GM21723 (cell line): ENCODE results near the gene KCNIP4.
A peak's percentile ranks its signal among the peaks of the same experiment; 100 is the strongest.
"Not testable (repeated sequence)": the region's sequence is repeated elsewhere in the genome, so short reads cannot be mapped to it uniquely, and the experiment has no call there.

Experiments
- ATAC-seq: cut with Tn5 transposase; IDR thresholded peaks from one replicate; pipeline ENCODE4 v1.9.1; 2021; ENCODE audit warnings: mild to moderate bottlenecking, moderate library complexity; ENCODE audit not compliant: unreplicated experiment

Gene KCNIP4

GRCh38 chr4:21380861-21381260 lies 567.7 kb downstream of the KCNIP4 start:
- ATAC-seq: no peak

- ATAC-seq: no peak
Measured at GRCh38 chr4:21377046-21377445, 571.5 kb downstream of the KCNIP4 start.

DNA sequence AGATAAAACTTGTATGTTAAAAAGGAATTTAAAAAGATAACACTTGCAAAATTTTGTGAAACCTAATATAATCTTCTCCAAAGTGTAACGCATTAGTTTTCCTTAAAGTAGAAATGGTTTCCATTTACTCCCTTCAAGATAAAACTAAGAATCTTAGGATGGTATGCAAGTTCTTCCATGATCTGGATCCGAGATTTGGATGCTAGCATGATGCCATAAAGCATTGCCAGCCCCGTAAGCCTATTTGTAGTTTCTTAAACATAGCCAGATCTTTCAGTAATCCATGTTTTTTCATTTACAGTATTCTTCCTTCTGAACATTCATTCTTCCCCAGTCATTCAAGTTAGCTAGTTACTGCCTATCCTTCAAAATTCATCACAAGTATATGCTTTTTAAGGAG lies 572.4 kb downstream of the KCNIP4 start:
- no peak for ATAC-seq

DNA sequence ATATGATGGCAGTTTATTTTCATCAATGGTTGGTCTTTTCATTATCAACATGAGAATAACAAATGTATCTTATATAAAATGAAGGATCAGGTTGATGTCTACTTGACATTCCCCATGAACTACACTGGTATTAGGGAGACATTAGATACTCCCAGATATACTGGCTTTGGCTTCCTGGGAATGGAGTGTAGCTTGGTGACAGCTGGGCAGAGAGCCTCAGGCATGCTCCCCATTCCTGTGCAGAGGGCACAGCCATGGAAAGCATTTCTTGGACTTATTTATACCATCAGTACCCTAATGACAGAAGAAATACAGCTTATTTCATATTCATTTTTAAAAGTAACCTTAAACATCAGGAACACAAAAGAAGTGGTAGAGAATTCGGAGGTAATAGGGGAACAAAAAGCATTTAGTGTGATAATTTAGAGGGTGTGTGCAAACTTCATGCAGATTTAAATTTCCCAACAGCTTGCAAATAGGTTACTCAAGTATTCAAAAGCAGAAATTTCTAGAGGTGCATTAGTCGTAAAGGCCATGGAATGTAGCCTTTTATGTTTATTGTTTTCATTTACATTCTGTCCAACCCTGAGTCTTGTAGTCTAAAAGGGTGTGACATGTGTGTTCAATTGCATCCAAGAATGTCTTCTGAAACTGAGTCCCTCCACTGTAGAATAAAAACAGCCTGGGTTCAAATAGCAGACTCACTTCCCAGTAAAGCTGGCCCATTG lies 573.8 kb downstream of the KCNIP4 start:
- no peak for ATAC-seq

DNA sequence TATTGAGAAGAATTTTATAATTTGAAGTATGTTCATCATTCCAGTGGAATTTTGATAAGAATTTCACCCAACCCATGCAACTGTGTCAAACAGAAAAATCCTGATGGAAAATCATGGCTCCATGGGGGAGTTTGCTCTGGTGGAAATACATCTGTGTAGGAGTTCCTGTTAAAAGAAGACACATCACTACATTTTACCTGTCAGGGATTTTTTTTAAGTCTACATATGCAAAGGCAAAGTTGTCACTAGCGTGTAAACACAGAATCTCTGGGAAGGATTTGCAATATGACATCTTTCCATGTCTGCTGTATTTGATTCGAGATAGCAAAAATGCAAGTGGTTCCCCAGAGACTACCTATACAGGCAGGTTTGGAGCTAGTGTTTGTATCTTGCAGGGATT lies 581.0 kb downstream of the KCNIP4 start:
- ATAC-seq: no peak

DNA sequence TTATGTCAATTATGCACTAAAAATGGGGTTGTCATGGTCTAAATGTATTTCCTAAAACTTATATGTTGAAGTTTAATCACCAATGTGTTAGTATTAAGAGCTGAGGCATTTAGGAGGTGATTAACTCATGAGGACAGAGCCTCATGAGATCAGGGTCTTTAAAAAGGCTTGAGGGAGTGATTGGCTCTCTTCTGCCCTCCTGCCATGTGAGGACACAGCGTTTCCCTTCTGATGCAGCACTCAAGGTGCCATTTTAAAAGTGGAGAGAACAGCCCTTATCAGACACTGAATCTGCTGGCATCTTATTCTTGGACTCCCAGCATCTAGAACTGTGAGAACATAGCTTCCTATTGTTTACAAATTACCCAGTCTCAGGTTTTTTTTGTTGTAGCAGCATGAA lies 581.7 kb downstream of the KCNIP4 start:
- ATAC-seq: no peak

DNA sequence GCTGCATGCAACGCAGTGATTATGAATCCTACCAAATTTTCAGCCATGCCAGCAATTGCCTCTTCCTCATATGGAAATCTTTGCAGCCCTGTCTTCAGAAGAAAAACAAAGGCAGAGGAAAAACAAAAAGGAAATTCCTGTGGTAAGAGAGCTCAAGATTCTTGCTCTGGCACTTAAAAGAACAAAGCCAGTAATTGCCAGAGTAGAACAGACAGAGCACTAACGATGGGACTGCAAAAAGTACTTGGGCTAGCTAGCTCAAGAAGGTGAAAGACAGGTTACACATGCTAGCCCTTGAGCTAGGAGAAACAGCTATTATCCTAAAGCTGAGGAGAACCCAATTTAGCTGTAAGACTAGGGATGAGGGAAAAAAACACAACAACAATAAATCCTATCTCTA lies 582.3 kb downstream of the KCNIP4 start:
- ATAC-seq: no peak

DNA sequence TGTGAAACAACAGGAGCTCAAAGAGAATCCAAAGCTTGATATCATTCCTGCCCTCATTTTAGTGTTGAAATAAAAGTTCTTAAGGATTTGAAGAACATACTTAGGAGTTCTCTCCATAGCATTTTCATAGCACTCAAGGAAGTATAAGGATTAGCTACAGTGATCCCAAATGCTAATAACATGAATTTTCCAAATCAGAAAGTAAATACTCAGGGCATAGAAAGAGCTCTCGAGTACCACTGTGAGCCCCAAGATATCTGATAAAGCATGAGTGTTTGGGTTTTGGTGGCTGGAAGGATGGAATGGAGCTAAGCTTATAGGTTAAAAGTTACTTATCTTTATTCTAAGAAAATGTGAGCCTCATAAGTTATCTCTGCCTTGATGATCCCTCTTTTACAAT lies 584.9 kb downstream of the KCNIP4 start:
- no peak for ATAC-seq

- not testable (repeated sequence) for ATAC-seq
Measured at GRCh38 chr4:21352354-21352753, 596.2 kb downstream of the KCNIP4 start.

GRCh38 chr4:21347142-21347541 lies 601.4 kb downstream of the KCNIP4 start:
- ATAC-seq: no peak

DNA sequence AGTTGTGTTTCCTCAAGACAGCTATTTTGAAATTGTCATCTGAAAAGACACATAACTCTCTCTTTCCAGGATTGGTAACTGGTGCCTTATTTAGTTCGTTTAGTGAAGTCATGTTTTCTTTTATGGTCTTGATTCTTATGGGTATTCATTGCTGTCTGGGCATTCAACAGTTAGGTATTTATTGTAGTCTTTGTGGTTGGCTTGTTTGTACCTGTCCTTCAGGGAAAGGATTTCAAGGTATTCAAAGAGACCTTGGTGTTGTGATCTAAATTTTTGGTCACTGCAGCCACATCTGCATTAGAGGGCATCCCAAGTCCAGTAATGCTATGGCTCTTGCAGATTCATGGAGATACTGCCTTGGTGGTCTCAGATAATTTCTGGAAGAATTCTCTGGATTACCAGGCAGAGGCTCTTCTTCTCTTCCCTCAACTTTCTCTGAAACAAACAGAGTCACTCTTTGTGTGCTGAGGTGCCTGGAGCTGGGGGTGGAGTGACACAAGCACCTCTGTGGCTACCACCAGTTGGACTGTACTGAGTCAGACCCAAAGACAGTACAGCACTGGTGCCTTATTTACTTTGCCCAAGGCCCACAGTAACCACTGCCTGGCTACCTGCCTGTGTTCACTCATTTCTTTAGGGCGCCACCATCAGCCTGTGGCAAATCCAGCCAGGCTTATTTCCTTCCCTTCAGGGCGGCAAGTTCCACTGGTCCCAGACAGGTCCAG lies 620.4 kb downstream of the KCNIP4 start:
- no peak for ATAC-seq

GRCh38 chr4:21320034-21320433 lies 628.5 kb downstream of the KCNIP4 start:
- no peak for ATAC-seq

DNA sequence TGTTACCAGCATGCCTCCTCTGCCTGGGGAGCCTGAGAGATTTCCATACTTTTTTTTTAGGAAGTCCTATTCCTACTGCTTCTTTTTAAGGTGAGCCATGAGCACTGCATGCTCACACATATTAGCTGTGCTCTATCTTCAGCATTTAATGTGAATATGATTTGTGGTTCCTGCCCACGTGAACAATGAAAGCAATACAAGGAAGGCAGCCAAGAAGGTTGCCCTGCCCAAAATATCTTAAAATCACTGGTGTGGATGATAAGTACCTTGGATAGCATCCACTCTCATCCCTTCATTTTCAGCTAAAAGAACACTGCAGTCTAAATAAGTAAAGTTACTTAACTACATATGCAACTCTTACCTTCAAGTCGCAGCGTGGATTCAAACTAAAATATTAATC lies 640.9 kb downstream of the KCNIP4 start:
- no peak for ATAC-seq

DNA sequence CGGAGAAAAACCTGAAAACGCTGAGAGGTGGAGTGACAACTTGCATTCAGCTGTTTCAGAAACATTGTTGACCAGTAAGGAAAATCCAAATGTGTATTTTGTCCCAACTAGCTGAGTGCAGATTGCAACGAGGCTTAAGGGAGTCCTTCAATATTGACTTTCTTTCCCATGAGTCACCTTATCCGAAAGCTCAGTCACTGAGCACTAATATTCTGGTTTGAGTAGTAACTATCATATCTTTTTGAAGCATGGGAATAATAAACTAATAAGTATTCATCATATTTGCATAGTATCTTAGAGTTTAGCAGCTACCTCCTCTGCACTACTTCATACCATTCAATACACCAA lies 644.1 kb downstream of the KCNIP4 start:
- no peak for ATAC-seq

- ATAC-seq: peak; percentile 55
Measured at GRCh38 chr4:21290562-21290961, 658.0 kb downstream of the KCNIP4 start.

GRCh38 chr4:21276046-21276445 lies 672.5 kb downstream of the KCNIP4 start:
- ATAC-seq: no peak

DNA sequence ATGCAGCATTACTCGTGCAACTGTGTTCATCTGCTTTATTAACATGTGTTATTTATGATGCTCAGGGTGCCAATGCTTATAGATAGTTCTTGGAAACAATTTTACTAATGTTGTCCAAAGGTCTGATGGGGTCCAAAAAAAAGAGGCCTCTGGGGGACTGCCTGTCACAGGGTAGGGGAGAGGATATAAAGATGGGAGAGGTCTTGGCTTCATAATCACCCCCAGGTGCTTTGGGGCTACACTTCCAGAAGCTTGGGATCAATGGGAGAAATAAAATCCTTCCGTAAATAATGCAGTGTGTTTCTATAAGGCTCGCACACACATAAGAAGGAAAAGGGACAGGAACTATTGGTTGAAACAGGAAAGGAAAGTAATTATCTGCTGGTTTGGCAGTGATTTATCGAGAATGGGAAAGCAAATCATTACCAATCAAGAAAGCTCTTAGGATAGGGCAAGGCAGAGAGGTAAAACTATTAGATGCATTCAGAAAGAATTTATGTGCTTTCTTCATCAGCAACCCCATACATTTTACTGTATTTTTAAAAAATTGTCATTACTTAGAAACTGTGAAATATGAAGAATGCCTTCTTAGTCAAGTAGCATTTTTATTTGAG lies 677.0 kb downstream of the KCNIP4 start:
- ATAC-seq: no peak

- no peak for ATAC-seq
Measured at GRCh38 chr4:21248331-21248730, 700.2 kb downstream of the KCNIP4 start.

- ATAC-seq: no peak
Measured at GRCh38 chr4:21242163-21242562, 706.4 kb downstream of the KCNIP4 start.

DNA sequence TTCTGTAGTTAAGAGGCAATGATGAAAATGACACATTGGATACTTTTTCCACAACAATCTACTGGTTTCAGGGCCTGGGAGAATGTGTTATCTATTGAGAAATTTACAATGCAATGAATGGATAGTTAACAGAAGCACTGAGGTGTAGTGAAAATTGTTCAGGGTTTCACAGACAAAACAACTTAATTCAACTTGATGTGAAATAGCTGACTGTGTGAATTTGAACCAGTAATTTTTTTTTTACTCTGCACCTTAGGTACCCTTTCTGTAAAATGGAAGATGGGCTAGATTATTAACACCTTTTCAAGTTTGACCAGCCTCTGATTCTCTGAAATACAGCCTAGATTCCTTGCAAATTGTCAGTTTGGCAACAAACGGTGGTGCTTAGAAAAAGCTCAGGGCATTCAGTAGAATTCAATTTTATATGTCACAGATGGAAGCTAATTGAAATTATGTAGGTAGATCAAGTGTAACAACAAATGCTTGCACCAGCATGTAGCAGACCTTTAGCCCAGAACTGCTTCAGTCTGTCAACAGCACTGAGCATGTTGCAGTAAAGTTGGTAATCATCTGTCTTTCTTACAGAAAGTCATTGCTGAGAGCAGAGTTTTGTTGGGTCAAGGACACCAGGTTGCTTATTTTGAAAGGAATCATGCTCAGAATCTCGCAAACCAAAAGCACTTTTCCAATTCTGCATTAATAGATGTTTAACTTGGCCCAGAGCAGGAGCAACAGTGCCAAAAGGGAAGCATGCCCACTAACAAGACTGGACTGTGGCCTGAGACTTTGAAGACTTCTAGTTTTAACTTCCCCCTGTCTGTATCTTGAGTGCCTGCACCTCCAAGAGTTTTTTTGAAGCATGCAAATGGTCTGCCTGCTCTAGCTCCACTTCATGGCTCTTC lies 721.7 kb downstream of the KCNIP4 start:
- ATAC-seq: no peak

DNA sequence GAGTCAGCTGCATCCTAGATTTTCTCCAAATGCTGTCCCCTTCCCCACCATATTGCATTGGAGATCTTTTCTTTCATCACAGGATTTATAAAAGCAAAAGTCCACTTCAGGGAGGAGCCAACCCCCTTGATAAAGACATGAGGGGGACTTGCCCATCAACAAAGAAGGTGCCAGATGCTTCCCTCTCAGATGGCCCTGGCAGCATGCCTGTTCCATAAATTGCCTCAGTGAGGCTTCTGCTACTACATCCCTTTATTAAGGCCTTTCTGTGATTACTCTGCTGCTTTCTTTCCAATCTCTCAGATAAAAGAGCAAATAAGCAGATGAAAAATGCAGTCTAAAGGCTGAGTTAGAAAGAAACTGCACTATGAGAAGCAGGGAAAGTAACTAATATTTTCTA lies 736.7 kb downstream of the KCNIP4 start:
- ATAC-seq: no peak
